OCI-LY1 (cell line): Measurements from ENCODE around the gene TIMM17B.

Experiments used
- CTCF ChIP-seq: fragments of 200-600 bp; sonication (generic), shearing (Covaris generic); IDR thresholded peaks from 2 replicates; pipeline ENCODE4 v1.5.1; 2017; ENCODE audit warnings: mild to moderate bottlenecking, antibody characterized with exemption, low read length, moderate library complexity, mixed read lengths
- EZH2 ChIP-seq: fragments of 200-600 bp; sonication (generic), shearing (Covaris generic); IDR thresholded peaks from 2 replicates; pipeline ENCODE4 v1.8.0; 2017; ENCODE audit warnings: borderline replicate concordance, mixed run types, mild to moderate bottlenecking, antibody characterized with exemption, low read length, moderate library complexity, mixed read lengths

GRCh38 chrX:48927123-48927522 lies 29.6 kb upstream of the TIMM17B start:
- TF ChIP-seq EZH2 (no peak), CTCF (no peak)
